ENCODE data around the gene SNAP91.
"Not testable (repeated sequence)": the region's sequence is repeated elsewhere in the genome, so short reads cannot be mapped to it uniquely, and the experiment has no call there.

The SNAP91 gene, protein sequence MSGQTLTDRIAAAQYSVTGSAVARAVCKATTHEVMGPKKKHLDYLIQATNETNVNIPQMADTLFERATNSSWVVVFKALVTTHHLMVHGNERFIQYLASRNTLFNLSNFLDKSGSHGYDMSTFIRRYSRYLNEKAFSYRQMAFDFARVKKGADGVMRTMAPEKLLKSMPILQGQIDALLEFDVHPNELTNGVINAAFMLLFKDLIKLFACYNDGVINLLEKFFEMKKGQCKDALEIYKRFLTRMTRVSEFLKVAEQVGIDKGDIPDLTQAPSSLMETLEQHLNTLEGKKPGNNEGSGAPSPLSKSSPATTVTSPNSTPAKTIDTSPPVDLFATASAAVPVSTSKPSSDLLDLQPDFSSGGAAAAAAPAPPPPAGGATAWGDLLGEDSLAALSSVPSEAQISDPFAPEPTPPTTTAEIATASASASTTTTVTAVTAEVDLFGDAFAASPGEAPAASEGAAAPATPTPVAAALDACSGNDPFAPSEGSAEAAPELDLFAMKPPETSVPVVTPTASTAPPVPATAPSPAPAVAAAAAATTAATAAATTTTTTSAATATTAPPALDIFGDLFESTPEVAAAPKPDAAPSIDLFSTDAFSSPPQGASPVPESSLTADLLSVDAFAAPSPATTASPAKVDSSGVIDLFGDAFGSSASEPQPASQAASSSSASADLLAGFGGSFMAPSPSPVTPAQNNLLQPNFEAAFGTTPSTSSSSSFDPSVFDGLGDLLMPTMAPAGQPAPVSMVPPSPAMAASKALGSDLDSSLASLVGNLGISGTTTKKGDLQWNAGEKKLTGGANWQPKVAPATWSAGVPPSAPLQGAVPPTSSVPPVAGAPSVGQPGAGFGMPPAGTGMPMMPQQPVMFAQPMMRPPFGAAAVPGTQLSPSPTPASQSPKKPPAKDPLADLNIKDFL

DNA sequence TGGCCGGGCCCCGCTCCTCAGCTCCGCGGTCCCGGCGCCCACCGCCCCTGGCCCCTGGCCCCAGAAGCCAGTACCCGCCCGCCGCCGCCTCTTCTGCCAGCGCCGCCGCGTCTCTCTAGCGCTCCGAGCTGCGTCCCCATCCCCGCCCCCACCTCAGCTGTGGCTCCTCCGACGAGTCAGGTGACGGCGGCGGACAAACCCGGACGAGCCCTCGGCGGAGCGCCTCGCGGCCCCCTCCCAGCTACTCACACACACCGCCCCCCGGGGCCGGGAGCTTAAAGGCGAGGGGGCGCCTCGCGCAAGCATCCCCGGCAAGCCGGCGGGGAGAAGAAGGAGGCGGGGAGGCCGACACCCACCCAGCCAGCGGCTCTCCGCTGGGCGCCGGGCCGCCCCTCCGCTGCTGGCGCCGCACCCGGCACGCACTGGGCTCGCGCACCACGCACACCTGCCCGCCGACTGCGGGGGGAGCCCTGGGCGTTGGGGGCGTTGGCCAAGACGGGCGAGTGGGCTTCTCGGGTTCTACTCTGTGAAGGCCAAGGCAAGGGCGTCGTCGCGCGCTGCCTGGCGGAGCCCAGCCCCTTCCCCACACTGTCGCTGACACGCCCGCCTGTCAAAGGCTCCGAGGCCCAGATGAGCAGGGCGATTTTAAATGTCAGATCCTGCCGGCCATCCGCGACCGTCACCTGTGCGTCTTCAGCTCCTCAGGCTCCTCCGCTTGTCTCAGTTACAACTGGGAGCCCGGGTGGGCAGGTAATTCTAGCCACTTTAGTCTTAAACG, at the start of gene SNAP91:
Gene SNAP91, minus strand, starts transcription at position 132 of the 778 bp plus-strand sequence. CDS start 1,174 bp downstream, outside the sequence.
- DNase-seq (ENCODE audit: low read depth, low spot score): no peak

DNA sequence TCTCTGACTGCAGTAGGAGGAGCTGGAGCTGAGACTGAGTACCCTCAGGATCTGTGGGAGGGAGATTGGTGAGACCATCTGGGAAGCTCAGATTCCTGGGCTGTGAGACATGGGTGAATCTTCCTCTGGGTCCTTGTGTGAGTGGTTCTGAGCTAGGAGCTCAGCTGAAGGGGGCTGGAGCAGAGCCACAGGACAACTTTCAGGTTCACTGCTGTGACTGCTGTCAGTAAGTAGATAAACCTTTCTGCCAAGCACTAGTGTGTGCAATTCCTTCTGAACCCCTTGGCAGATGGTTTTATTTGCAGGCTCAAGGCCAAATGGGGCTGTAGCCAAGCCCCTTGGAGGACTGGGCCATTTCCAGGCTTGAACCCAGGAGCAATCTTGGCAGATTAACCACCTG, 49.6 kb upstream of the SNAP91 start:
- DNase-seq (ENCODE audit: low read depth, low spot score): no peak

DNA sequence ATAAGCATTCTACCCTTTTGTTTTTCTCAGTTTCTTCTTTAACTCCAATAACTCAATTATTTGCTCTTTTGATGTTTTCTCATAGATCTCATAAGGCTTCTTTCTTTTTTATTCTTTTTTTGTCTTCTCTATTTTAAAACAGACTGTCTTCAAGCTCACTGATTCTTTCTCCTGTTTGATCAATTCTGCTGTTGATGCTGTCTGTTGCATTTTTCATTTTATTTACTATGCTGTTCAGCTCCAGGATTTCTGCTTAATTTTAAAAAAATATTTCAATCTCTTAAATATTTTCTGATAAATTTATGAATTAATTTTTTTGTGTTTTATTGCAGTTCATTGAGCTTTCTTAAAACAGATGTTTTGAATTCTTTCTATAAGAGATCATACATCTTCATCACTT, 48.1 kb upstream of the SNAP91 start:
- DNase-seq (ENCODE audit: low read depth, low spot score): no peak

DNA sequence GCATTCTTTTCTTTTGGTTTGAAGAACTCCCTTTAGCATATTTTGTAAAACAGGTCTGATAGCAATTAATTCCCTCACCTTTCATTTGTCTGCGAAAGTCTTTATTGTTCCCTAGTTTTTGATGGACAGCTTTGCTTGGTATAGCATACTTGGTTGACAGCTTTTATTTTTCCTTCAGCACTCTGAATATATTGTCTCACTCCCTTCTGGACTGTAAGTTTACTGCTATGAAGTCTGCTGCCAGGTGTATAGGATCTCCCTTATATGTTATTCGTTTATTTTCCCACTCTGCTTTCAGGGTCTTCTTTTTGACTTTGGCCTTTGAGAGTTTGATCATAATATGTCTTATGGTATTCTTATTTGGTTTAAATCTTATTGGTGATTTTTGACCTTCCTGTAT, 47.7 kb upstream of the SNAP91 start:
- no peak for DNase-seq (ENCODE audit: low read depth, low spot score)

GRCh38 chr6:83752375-83752774, 43.5 kb upstream of the SNAP91 start:
- DNase-seq (ENCODE audit: low read depth, low spot score): not testable (repeated sequence)

- DNase-seq (ENCODE audit: low read depth, low spot score): no peak
Measured at GRCh38 chr6:83741089-83741488, 32.2 kb upstream of the SNAP91 start.

DNA sequence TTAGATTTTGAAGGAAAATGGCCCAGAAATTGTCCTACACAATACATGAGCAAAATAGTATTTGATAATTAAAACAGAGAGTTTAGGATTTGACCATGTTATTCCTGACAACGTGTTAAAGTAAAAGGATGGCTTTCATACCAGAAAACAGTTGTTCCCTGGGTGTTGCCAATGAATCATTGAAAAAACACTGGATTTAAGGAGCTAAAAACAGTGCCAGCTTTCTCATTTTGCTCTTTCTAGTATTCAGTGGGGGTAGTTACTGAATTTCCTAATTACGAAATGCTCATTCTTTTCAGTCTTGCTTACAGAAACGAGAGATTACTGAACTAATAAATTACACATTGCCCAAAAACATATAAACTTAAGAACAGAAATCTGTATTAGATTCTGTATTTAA, 26.6 kb upstream of the SNAP91 start:
- DNase-seq (ENCODE audit: low read depth, low spot score): no peak

DNA sequence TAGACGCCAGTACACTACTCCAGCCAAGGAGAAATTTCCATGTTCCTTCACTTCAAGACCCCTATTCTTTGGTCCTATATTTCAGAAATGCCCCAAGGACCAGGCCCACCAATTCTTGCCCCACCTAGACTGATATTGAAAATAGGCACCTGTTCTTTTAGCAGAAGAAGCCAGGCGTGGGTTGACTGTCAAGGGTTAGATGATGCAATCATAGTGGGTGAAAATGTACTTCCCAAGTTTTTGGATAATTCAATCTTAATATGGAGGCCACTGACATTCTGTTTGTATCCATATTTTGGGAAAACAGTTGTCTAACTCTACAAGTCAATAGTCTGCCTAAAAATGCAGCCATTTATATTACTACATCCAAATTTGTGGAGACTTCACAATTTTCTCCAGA, 21.0 kb upstream of the SNAP91 start:
- no peak for DNase-seq (ENCODE audit: low read depth, low spot score)

GRCh38 chr6:83722876-83723275, 14.0 kb upstream of the SNAP91 start:
- DNase-seq (ENCODE audit: low read depth, low spot score): no peak

DNA sequence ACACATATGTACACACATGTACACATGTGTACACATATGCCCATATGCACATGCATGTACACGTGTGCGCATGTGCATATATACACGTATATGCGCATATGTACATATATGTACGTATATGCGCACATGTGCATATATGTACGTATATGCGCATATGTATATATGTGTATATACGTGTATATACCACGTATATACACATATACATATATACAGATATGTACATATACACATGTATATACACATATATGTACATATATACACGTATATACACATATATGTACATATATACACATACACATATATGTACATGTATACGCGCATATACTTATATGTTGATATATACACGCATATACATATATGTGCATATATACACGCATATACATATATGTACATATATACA, 8.9 kb upstream of the SNAP91 start:
- DNase-seq (ENCODE audit: low read depth, low spot score): no peak

GRCh38 chr6:83711958-83712357, 3.1 kb upstream of the SNAP91 start:
- DNase-seq (ENCODE audit: low read depth, low spot score): no peak

GRCh38 chr6:83709748-83710050, 798 bp upstream of the SNAP91 start:
- DNase-seq (ENCODE audit: low read depth, low spot score): no peak

DNA sequence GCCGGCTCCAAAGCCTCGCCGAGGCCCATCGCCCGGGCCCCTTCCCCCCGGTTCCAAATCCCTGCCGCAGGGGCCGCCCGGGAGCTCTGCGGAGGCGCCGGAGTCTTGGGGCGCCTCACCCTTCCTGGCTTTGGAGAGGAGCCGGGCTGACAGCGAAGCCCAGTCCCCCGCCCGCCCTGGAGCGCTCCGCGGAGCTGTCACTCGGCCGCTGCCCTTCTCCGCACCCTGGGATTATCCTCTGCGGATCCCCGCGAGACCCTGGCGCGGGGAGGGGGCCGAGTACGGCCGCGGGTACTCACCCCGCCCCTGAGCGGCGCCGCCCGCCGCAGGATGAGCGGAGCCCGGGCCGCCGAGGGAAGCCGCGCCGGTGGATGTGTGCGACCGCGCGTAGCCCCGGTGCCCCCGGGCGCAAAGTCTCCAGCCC, 343 bp downstream of the SNAP91 start:
- no peak for DNase-seq (ENCODE audit: low read depth, low spot score)

- DNase-seq (ENCODE audit: low read depth, low spot score): no peak
Measured at GRCh38 chr6:83707829-83708545, 914 bp downstream of the SNAP91 start.

- no peak for DNase-seq (ENCODE audit: low read depth, low spot score)
Measured at GRCh38 chr6:83702749-83703148, 6.2 kb downstream of the SNAP91 start.

GRCh38 chr6:83702077-83702476, 6.8 kb downstream of the SNAP91 start:
- DNase-seq (ENCODE audit: low read depth, low spot score): no peak

DNA sequence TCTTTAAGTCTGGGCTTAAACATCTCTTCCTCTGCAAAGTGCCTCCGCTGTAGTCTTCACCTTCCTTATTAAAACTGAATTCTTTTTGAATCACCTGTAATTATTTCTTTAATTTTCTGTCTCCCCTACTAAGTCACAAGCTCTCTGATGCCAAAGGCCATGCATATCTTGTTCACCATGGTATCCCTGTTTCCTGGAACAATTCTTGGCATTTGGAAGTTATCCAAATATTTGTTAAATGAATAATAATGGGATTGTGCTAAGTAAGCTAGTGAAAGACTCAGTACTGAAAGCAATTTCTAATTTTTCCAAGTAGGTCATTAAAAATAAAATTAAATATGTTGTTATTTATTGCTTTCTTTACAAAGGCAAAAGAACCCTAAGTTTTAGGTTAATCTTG, 12.2 kb downstream of the SNAP91 start:
- DNase-seq (ENCODE audit: low read depth, low spot score): no peak

- DNase-seq (ENCODE audit: low read depth, low spot score): no peak
Measured at GRCh38 chr6:83685481-83685880, 23.4 kb downstream of the SNAP91 start.

DNA sequence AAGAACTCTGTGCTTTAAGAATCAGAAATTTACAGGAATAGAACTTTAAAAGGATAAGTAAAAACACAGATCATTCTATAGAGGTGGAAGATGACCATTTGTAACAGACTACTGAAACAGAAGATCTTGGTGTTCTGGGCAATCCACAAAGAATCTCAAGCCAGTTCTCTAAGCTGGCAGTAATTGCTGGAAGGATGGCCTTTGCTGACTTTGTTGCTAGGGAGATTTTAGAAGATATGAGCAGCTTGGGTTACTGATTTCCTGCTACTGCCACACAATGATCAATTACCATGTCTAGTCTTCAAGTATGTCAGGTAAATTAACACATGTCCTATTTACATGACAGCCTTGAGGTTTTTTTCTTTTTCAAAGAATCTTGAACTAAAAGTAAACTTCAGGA, 31.1 kb downstream of the SNAP91 start:
- no peak for DNase-seq (ENCODE audit: low read depth, low spot score)

GRCh38 chr6:83637953-83638352, 70.9 kb downstream of the SNAP91 start:
- DNase-seq (ENCODE audit: low read depth, low spot score): no peak

GRCh38 chr6:83636800-83637199, 72.1 kb downstream of the SNAP91 start:
- DNase-seq (ENCODE audit: low read depth, low spot score): no peak

Measured in activated naive CD8-positive, alpha-beta T cell treated with anti-CD3 and anti-CD28 coated beads, Interleukin-2, amount 50 U/mL, for 16 hours (primary cell).